Adipocyte (in vitro differentiated cells): Measurements from ENCODE around the gene ACOT11.
A peak's percentile ranks its signal among the peaks of the same experiment; 100 is the strongest.

ENCODE experiments used
- DNase-seq: peaks from one replicate; pipeline ENCODE4 v3.0.0-alpha.2; 2015; ENCODE audit warnings: low read depth
- H3K27me3 ChIP-seq: replicated peaks from 2 replicates; pipeline ENCODE4 v1.7.0; 2013; ENCODE audit warnings: mild to moderate bottlenecking, low read length, moderate library complexity; ENCODE audit not compliant: control insufficient read depth, insufficient read depth
- H3K36me3 ChIP-seq: 2 replicates; pipeline ENCODE4 v1.7.0; 2013; ENCODE audit warnings: low read length, mild to moderate bottlenecking, moderate library complexity; ENCODE audit not compliant: control insufficient read depth, insufficient read depth, severe bottlenecking
- H3K4me1 ChIP-seq: 2 replicates; pipeline ENCODE4 v1.7.0; 2013; ENCODE audit warnings: mild to moderate bottlenecking, low read length, moderate library complexity; ENCODE audit not compliant: control insufficient read depth, insufficient read depth
- H3K4me3 ChIP-seq: 2 replicates; pipeline ENCODE4 v1.7.0; 2013; ENCODE audit warnings: mild to moderate bottlenecking, low read length, moderate library complexity
- H3K9ac ChIP-seq: 2 replicates; pipeline ENCODE4 v1.7.0; 2013; ENCODE audit warnings: mild to moderate bottlenecking, low read length, moderate library complexity
- H3K9me3 ChIP-seq: 2 replicates; pipeline ENCODE4 v1.7.0; 2013; ENCODE audit warnings: mild to moderate bottlenecking, low read length, moderate library complexity; ENCODE audit not compliant: control insufficient read depth

The ACOT11 gene

DNA sequence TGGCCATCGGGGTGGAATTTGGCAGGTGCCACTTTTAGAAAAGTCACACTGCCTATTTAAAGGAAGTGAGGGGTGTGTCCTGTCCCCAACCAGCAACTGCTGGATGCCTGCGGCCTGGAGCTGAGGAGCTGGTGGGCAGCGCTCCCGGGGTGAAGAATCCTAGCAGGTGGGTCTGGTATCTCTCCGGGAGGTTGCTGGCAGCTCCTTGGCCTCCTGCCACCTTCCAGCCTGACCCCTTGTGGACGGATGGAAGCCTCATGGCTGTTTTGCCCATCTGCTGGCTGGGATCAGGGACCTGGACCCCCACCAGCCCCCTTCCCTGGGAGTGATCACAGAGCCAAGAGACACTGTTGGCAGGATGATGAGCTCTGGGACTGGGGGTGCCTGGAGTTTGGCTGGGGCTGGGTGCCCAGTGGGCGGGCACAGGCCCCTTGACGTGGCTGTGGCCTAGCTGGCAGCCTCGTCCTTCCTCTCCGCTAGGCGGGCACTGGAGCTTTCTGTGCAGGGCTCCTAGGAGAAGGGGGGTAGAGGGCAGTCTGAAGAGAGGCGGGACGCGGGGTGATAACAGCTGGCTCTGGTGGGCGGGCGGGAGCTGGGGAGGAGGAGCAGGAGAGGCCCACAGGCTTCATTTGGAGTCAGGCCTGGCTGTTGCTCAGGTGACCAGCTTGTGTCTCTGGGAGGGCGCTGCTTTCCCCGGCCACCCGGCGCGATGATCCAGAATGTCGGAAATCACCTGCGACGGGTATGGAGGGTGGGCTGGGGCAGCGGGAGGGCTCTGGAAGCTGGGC is at the start of gene ACOT11:
Gene ACOT11, plus strand, starts transcription at position 628 of the 788 bp plus-strand sequence. Its CDS starts 82 bp downstream, at position 710.
- Histone ChIP-seq H3K4me1 (peaks cover 9% of the 10 kb centered on the region), H3K36me3 (no peaks in the 10 kb centered on the region), H3K4me3 (no peak within 1 kb of the TSS), H3K9ac (no peak within 1 kb of the TSS), H3K27me3 (no peaks in the 10 kb centered on the region), H3K9me3 (no peaks in the 10 kb centered on the region)
- DNase-seq = peak; percentile 22

DNA sequence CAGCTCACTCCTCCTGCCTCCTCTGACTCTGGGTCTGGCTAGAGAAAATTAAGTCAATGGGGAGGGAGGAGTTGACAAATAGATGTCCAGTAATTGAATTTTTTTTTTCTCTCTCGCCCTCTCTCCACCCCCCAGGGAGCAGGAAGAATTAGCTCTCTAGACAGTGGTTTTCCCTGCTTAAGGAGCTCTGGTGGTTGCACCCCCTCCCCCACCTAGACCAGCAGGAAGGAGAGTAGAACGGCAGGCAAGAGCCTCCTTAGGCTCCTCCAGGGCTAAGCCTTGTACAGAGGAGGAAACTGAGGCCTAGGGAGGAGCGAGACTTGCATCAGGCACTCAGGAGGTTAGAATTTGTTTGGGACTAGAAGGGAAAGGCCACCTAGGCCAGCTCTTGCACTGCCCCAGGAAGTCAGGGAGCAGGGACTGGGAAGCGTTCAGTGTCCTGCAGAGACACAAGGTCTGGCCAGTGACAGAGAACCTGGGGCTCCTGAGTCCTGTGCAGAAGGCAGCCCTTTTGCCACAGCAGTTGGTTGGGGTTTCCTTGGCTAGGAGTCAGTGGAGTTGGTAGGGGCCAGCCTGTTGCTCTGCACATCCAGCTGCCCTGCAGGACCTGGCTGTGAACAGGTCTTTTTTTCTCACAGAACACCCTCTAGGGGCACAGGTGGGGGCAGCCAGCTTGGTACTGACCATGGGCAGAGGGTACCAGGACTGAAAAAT is 49.5 kb upstream of the ACOT11 start:
- no peak overlapping the region for H3K9ac ChIP-seq
- H3K36me3 ChIP-seq = no peaks in the 10 kb centered on the region
- no peak for DNase-seq
- H3K9me3 ChIP-seq = peaks cover 6% of the 10 kb centered on the region
- peaks cover 5% of the 10 kb centered on the region for H3K4me1 ChIP-seq
- H3K4me3 ChIP-seq = peak overlapping the region; percentile 57
- H3K27me3 ChIP-seq = peaks cover 48% of the 10 kb centered on the region

GRCh38 chr1:54499097-54499359 is 49.0 kb upstream of the ACOT11 start:
- peak overlapping the region; percentile 57 for H3K4me3 ChIP-seq
- H3K4me1 ChIP-seq = peaks cover 5% of the 10 kb centered on the region
- no peaks in the 10 kb centered on the region for H3K36me3 ChIP-seq
- peaks cover 6% of the 10 kb centered on the region for H3K9me3 ChIP-seq
- H3K27me3 ChIP-seq = peaks cover 48% of the 10 kb centered on the region
- no peak for DNase-seq
- H3K9ac ChIP-seq = no peak overlapping the region

DNA sequence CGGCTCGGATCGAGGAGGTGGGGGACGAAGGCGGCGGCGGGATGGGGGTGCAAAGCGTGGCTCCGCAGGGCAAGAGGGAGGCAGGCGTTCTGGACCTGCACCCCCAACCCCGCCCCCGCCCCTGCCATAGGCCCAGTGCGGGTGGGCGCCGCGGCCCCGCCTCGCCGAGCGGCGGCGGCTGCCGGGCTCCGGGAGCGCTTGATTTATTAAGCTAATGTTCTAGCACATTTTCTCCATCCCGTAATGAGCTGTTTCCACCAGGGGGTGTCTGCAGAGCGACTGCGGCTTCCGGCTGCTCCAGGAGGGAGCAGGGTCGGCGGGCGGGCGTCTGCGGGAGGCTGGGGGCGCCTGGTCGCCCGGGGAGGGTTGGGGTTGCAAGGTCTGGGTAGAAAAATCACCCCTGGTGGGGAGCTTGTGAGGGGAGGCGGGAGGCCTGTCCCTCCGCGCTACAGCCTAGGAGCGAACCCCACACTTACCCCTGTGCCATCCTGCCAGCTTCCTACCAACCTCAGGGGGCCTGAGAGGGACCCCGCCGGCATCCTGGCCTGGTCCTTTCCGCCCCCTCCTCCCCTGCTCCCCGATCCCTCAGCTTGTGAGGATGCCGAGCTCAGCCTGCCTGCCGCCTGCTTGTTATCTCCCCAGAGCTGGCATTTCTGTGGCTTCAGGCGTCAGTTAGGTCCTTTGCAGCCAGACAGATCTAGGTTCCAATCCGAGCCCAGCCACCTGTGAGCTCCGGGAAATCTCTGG is 48.5 kb upstream of the ACOT11 start:
- peaks cover 48% of the 10 kb centered on the region for H3K27me3 ChIP-seq
- peaks cover 6% of the 10 kb centered on the region for H3K9me3 ChIP-seq
- peak; percentile 65 for DNase-seq
- peaks cover 5% of the 10 kb centered on the region for H3K4me1 ChIP-seq
- no peak overlapping the region for H3K9ac ChIP-seq
- no peaks in the 10 kb centered on the region for H3K36me3 ChIP-seq
- peak overlapping the region; percentile 57 for H3K4me3 ChIP-seq

GRCh38 chr1:54500107-54500431 is 48.0 kb upstream of the ACOT11 start:
- Histone ChIP-seq H3K9ac (no peak overlapping the region), H3K4me1 (peaks cover 5% of the 10 kb centered on the region), H3K4me3 (no peak overlapping the region), H3K27me3 (peaks cover 48% of the 10 kb centered on the region), H3K36me3 (no peaks in the 10 kb centered on the region), H3K9me3 (peaks cover 6% of the 10 kb centered on the region)
- DNase-seq = no peak

DNA sequence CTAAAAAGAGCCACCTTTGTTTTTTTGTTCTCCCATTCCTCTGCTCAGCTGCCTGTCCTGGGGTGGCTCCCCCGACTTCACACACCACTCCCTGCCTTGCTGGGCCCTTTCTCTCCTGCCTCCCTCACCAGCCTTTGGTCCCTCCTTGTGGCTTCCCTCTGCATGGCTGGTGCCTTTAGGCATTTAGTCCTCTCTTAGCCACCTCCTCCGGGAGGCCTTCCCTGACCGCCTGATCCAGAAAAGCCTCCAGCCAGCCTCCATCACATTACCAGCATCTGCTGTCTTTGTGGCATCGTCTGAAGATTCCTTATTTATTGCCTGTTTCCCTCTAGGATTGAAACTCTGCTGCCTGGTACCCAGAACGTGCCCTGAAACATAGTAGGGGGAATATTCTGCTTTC is 46.2 kb upstream of the ACOT11 start:
- peaks cover 48% of the 10 kb centered on the region for H3K27me3 ChIP-seq
- H3K36me3 ChIP-seq = no peaks in the 10 kb centered on the region
- peaks cover 6% of the 10 kb centered on the region for H3K9me3 ChIP-seq
- no peak for DNase-seq
- peaks cover 8% of the 10 kb centered on the region for H3K4me1 ChIP-seq
- H3K4me3 ChIP-seq = no peak overlapping the region
- H3K9ac ChIP-seq = no peak overlapping the region

GRCh38 chr1:54502342-54502741 is 45.7 kb upstream of the ACOT11 start:
- Histone ChIP-seq H3K9me3 (peaks cover 4% of the 10 kb centered on the region), H3K9ac (no peak overlapping the region), H3K4me3 (no peak overlapping the region), H3K36me3 (no peaks in the 10 kb centered on the region), H3K4me1 (peaks cover 8% of the 10 kb centered on the region), H3K27me3 (peaks cover 43% of the 10 kb centered on the region)
- no peak for DNase-seq

DNA sequence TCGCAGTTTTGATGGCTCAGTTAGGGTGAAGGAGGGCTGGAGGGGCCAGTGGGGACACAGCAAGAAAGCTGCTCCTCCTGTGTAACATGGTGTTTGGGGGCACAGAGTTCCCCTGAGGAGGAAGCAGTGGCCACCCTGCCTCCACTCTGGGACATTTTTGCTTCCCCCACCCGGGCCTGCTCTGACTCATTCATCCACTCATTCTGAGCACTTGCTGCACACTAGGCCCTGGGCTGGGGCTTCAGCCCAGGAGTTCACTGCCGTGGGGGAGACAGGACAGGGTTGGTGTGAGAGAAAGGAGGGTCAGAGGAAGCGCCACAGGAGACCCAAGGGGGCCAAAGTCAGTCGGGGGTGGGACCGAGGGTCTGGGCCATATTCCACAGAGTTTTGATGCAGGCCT is 41.4 kb upstream of the ACOT11 start:
- Histone ChIP-seq H3K4me3 (no peak overlapping the region), H3K9me3 (peaks cover 4% of the 10 kb centered on the region), H3K27me3 (peaks cover 16% of the 10 kb centered on the region), H3K36me3 (no peaks in the 10 kb centered on the region), H3K9ac (no peak overlapping the region), H3K4me1 (peaks cover 2% of the 10 kb centered on the region)
- DNase-seq = peak; percentile 40

DNA sequence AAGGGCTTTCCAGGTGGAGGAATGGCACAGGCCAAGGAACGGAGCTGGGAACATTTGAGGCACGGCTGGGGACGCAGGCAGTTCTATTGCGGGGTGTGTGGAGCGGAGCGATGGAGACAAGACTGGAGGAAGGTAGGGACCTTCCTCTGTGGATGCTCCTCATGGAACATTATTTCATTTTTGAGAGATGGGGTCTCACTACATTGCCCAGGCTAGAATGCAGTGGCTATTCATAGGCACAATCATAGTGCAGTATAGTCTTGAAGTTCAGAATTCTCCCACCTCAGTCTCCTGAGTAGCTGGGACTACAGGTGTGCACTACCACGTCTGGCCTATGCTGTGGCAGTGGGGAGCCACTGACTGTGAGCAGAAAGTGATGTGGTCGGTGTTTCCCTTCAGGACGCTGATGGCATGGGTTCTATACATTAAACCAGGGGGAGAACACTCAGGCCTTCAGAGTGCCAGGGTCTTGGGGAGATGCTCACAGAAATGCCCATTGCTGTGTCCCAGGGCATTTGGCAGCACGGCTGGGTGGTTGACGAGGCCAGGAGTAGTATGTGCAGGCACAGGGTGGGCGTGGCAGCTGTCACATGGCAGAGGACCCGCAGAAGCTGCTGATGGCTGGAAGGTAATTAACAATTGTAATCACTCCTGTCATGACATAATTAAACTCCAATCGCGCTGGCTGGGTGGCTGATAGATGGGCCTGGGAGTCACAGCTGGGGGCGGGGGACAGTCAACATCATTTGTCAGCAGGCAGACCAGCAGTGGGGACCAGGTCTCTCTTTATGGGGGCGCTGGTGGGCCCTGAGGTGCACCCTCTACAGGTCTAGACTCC is 40.8 kb upstream of the ACOT11 start:
- DNase-seq = no peak

GRCh38 chr1:54510715-54511270 is 37.2 kb upstream of the ACOT11 start:
- no peak for DNase-seq
- peaks cover 2% of the 10 kb centered on the region for H3K4me1 ChIP-seq

More for the DNA sequence above, 40.8 kb upstream of the ACOT11 start:
- no peak overlapping the region for H3K4me3 ChIP-seq
- peaks cover 10% of the 10 kb centered on the region for H3K27me3 ChIP-seq
- no peaks in the 10 kb centered on the region for H3K36me3 ChIP-seq
- H3K9ac ChIP-seq = no peak overlapping the region
- peaks cover 2% of the 10 kb centered on the region for H3K4me1 ChIP-seq
- H3K9me3 ChIP-seq = peaks cover 4% of the 10 kb centered on the region

More at GRCh38 chr1:54510715-54511270, 37.2 kb upstream of the ACOT11 start:
- H3K9me3 ChIP-seq = peaks cover 4% of the 10 kb centered on the region
- no peak overlapping the region for H3K9ac ChIP-seq
- H3K4me3 ChIP-seq = no peak overlapping the region
- H3K27me3 ChIP-seq = peaks cover 8% of the 10 kb centered on the region
- H3K36me3 ChIP-seq = no peaks in the 10 kb centered on the region
